Body of pancreas (tissue), 4 donors: Measurements from ENCODE around the gene DOC2A. TPM values are rescaled to one million over a fixed set of nuclear protein-coding genes. Genes with fewer than 3 reads are reported as not detected.

Source experiments
- ATAC-seq: fragments of 150-250 bp; one replicate; pipeline ENCODE4 v1.9.1; 2016
- DNase-seq, 4 donors: peaks; one replicate each; pipeline ENCODE4 v3.0.0-alpha.2; 2019
- H3K27ac ChIP-seq, 4 donors: fragments of 200-600 bp; sonication (generic); 1 replicate in 3 of 4; 2 replicates in 1 of 4; pipeline versions ENCODE4 v1.5.1 to v1.6.1; 2016 to 2019; ENCODE audit warnings: mild to moderate bottlenecking in 1 of 4, mixed read lengths in 1 of 4, moderate library complexity in 1 of 4
- H3K27me3 ChIP-seq, 2 donors: fragments of 200-600 bp; sonication (generic); one replicate each; pipeline ENCODE4 v1.6.0; 2016; ENCODE audit warnings: mild to moderate bottlenecking in 1 of 2
- H3K36me3 ChIP-seq, 2 donors: fragments of 200-600 bp; sonication (generic); replicated peaks in 1 of 2; 2 replicates each; pipeline ENCODE4 v1.5.1; 2016; ENCODE audit warnings: low read depth in 2 of 2; ENCODE audit not compliant: insufficient read depth in 1 of 2
- H3K4me1 ChIP-seq: fragments of 200-600 bp; sonication (generic); one replicate; pipeline ENCODE4 v1.6.0; 2016
- H3K4me3 ChIP-seq, 2 donors: fragments of 200-600 bp; sonication (generic); 1 replicate in 1 of 2; 2 replicates in 1 of 2; pipeline ENCODE4 v1.5.1; 2016 to 2019
- H3K9me3 ChIP-seq, 3 donors: fragments of 200-600 bp; sonication (generic); 1 replicate in 2 of 3; 2 replicates in 1 of 3; pipeline ENCODE4 v1.5.1; 2016
- POLR2A ChIP-seq, 3 donors: fragments of 450-650 bp; IDR thresholded peaks; one replicate each; pipeline ENCODE4 v1.6.1; 2016; ENCODE audit warnings: antibody characterized with exemption in 3 of 3, mild to moderate bottlenecking in 2 of 3
- WGBS, 2 donors: methylation state at CpG; one replicate each; pipeline ENCODE4 v1.1.5; 2017; 5-methylcytosine and 5-hydroxymethylcytosine counted together
- intact Hi-C: fragments of 100-400 bp; cut with DNase I; formaldehyde crosslinking; loops from one replicate; pipeline ENCODE4 v1.15.1; 2023
- total RNA-seq, 2 donors: library from RNA; depleted of rRNA; stranded (reverse); fragments of >200 nt; gene quantifications; one replicate each; pipeline ENCODE4 v1.1.0, GENCODE V29; 2016
- TF ChIP-seq, protein P1 (sequence below), 7 experiments: fragments of 450-650 bp in 4 of 7; fragments of 200-600 bp in 3 of 7; sonication (generic) in 3 of 7; IDR thresholded peaks; one replicate each; pipeline ENCODE4 v1.5.1; 2016 to 2019; ENCODE audit warnings: antibody characterized with exemption in 7 of 7

Gene DOC2A
- total RNA-seq, 2 donors from 2014 or later = 0.78 TPM; not detected in 1

DNA sequence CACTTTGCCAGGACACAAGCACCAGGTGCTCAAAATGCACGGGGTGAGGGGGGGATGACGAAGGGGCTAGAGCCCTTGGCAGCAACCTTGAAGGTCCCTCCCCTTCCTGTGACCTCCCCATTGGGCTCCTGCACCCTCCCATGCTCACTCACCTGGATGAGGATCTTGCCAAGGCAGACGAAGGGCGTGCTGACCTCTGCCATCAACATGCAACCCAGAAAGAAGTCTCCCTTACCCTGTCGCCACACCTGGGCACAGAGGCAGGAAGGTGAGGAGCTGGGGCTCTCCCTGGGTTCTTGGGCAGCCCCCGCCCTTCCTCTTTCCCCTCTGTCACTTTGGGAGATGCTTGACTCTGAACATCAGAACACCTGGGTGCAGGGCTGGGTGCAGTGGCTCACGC lies 14.7 kb upstream of the DOC2A start:
- H3K27ac ChIP-seq = no peak overlapping the region
- WGBS, 2 donors = 0 to 38% methylated on average over 1 to 7 of the region's 7 CpGs
- H3K9me3 ChIP-seq = no peaks in the 10 kb centered on the region
- H3K4me3 ChIP-seq = no peak overlapping the region
- no peak for ATAC-seq
- H3K36me3 ChIP-seq = no peaks in the 10 kb centered on the region
- peaks cover 0 to 16% of the 10 kb centered on the region in 2 donors for H3K27me3 ChIP-seq
- DNase-seq = no peak
- TF ChIP-seq POLR2A (IDR thresholded peaks at IDR 0.05) = no peak
- TF ChIP-seq, protein P1, sequence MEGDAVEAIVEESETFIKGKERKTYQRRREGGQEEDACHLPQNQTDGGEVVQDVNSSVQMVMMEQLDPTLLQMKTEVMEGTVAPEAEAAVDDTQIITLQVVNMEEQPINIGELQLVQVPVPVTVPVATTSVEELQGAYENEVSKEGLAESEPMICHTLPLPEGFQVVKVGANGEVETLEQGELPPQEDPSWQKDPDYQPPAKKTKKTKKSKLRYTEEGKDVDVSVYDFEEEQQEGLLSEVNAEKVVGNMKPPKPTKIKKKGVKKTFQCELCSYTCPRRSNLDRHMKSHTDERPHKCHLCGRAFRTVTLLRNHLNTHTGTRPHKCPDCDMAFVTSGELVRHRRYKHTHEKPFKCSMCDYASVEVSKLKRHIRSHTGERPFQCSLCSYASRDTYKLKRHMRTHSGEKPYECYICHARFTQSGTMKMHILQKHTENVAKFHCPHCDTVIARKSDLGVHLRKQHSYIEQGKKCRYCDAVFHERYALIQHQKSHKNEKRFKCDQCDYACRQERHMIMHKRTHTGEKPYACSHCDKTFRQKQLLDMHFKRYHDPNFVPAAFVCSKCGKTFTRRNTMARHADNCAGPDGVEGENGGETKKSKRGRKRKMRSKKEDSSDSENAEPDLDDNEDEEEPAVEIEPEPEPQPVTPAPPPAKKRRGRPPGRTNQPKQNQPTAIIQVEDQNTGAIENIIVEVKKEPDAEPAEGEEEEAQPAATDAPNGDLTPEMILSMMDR (IDR thresholded peaks at IDR 0.05) = no peak
- intact Hi-C loops = loop anchor here (10.0 kb wide), 1 partner anchor 331 kb away; no protein-coding TSS in a partner anchor
- H3K4me1 ChIP-seq = peaks cover 14% of the 10 kb centered on the region

GRCh38 chr16:30025156-30025555 lies 14.3 kb upstream of the DOC2A start:
- intact Hi-C loops = loop anchor here (10.0 kb wide), 1 partner anchor 330 kb away; no protein-coding TSS in a partner anchor
- 45 to 82% methylated on average over 6 to 12 of the region's 20 CpGs for WGBS, 2 donors
- Histone ChIP-seq H3K36me3 (no peaks in the 10 kb centered on the region), H3K4me1 (peaks cover 14% of the 10 kb centered on the region), H3K27me3 (peaks cover 0 to 16% of the 10 kb centered on the region in 2 donors), H3K27ac (no peak overlapping the region), H3K9me3 (no peaks in the 10 kb centered on the region), H3K4me3 (no peak overlapping the region)
- TF ChIP-seq, protein P1 (IDR thresholded peaks at IDR 0.05) = no peak
- ATAC-seq = no peak
- DNase-seq = no peak

- WGBS, 2 donors = 51 to 60% methylated on average over 11 to 16 of the region's 16 CpGs
- H3K4me3 ChIP-seq = no peak overlapping the region
- ATAC-seq (no peak), DNase-seq (no peak)
- intact Hi-C loops = loop anchor here (10.0 kb wide), 1 partner anchor 330 kb away; no protein-coding TSS in a partner anchor
- peaks cover 0 to 16% of the 10 kb centered on the region in 2 donors for H3K27me3 ChIP-seq
- TF ChIP-seq, protein P1 (IDR thresholded peaks at IDR 0.05) = no peak
- TF ChIP-seq POLR2A (IDR thresholded peaks at IDR 0.05) = no peak
- H3K27ac ChIP-seq = no peak overlapping the region
- peaks cover 14% of the 10 kb centered on the region for H3K4me1 ChIP-seq
- no peaks in the 10 kb centered on the region for H3K9me3 ChIP-seq
- no peaks in the 10 kb centered on the region for H3K36me3 ChIP-seq
These were observed 13.6 kb upstream of the DOC2A start for GRCh38 chr16:30024451-30024850.

GRCh38 chr16:30023586-30023985 lies 12.8 kb upstream of the DOC2A start:
- 58 to 69% methylated on average over 11 of the region's 11 CpGs for WGBS, 2 donors
- ATAC-seq = no peak
- intact Hi-C loops = loop anchor here (10.0 kb wide), 1 partner anchor 329 kb away; no protein-coding TSS in a partner anchor

More at GRCh38 chr16:30023586-30023985, 12.8 kb upstream of the DOC2A start:
- no peaks in the 10 kb centered on the region for H3K36me3 ChIP-seq
- H3K4me3 ChIP-seq = no peak overlapping the region
- TF ChIP-seq POLR2A (IDR thresholded peaks at IDR 0.05) = no peak
- TF ChIP-seq, protein P1 (IDR thresholded peaks at IDR 0.05) = no peak
- DNase-seq = no peak
- no peaks in the 10 kb centered on the region for H3K9me3 ChIP-seq
- peaks cover 0 to 10% of the 10 kb centered on the region in 2 donors for H3K27me3 ChIP-seq
- H3K4me1 ChIP-seq = peaks cover 14% of the 10 kb centered on the region
- H3K27ac ChIP-seq = no peak overlapping the region
